GM12872 (cell line): ENCODE measurements around the gene SLC35E3.

ENCODE experiments used
- TF ChIP-seq, protein P1 (sequence below): IDR thresholded peaks from 3 replicates; pipeline ENCODE4 v1.5.1; 2011; ENCODE audit warnings: low read depth, mild to moderate bottlenecking, low read length, moderate library complexity; ENCODE audit not compliant: insufficient read depth

The SLC35E3 gene

DNA sequence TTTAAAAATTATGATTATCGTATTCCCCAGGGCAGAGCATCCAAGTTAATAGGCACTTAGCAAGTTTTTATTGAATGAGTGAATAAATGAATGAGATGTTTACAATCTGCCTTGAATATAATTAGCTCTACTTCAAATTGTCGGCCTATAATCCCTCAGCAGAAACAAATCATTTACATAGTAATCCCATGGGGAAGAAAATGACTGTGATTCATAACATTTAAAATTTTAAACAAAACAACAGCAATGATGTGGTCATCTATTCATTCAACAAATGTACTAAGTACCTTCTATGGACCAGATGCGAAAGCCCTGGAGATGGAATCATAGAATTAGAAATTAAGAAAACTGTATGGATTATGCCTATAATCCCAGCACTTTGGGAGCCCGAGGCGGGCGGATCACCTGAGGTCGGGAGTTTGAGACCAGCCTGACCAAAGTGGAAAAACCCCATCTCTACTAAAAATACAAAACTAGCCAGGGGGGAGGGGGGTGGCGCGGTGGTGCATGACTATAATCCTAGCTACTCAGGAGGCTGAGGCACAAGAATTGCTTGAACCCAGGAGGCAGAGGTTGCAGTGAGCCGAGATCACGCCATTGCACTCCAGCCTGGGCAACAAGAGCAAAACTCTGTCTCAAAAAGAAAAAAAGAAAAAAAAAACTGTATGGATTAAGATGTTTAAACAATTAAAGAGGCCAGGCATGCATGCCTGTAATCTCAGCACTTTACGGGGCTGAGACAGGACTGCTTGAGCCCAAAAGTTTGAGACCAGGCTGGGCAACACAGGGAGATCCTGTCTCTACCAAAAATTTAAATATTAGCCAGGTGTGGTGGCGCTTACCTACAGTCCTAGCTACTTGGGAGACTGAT, 44.3 kb downstream of the SLC35E3 start:
- TF ChIP-seq, protein P1, sequence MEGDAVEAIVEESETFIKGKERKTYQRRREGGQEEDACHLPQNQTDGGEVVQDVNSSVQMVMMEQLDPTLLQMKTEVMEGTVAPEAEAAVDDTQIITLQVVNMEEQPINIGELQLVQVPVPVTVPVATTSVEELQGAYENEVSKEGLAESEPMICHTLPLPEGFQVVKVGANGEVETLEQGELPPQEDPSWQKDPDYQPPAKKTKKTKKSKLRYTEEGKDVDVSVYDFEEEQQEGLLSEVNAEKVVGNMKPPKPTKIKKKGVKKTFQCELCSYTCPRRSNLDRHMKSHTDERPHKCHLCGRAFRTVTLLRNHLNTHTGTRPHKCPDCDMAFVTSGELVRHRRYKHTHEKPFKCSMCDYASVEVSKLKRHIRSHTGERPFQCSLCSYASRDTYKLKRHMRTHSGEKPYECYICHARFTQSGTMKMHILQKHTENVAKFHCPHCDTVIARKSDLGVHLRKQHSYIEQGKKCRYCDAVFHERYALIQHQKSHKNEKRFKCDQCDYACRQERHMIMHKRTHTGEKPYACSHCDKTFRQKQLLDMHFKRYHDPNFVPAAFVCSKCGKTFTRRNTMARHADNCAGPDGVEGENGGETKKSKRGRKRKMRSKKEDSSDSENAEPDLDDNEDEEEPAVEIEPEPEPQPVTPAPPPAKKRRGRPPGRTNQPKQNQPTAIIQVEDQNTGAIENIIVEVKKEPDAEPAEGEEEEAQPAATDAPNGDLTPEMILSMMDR, result no peak

DNA sequence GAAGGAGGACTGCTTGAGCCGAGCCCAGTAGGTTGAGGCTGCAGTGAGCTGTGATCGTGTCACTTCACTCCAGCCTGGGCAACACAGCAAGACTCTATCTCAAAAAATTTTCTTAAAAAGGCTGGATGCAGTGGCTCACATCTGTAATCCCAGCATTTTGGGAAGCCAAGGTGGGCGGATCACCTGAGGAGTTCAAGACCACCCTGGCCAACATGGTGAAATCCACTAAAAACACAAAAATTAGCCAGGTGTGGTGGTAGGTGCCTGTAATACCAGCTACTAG, 44.9 kb downstream of the SLC35E3 start:
- TF ChIP-seq, protein P1, result no peak

DNA sequence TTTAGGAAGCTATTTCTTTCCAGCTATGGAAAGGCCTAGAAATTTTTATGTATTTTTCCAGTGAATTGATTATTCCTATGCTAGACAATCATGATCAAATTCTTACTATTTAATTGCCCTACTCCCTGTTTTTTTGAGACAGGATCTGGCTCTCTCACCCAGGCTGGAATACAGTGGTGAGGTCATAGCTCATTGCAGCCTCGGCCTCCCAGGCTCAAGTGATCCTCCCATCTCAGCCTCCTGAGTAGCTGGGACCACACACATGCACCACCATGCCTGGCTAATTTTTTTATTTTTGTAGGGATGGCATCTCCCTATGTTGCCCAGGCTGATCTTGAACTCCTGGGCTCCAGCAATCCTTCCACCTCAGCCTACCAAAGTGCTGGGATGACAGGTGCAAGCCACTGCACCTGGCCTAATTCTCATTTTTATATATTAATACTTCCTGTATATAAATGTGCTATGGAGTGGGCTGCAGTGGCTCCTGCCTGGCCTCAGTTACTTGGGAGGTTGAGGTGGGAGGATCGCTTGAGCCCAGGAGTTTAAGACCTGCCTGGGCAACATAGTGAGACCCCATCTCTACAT, 46.0 kb downstream of the SLC35E3 start:
- TF ChIP-seq, protein P1, result no peak

DNA sequence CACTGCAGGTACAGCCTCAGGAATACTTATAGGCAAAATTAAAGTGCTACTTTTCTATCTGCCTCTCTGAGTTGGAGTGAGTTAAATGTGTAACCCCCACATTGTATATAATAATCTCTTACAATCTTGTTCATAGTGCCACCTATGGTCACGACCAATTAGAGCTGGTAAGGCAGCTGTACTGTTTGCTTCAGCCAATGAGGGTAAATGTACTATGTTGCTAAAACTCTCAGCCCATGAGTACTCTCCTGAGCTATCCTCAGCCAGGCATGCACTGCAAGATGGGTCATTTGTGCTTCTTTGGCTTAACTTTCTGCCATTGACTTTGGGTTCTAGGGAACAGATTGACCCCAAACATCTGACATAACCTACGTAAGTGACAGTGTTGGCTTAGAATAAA, 47.0 kb downstream of the SLC35E3 start:
- TF ChIP-seq, protein P1, result no peak

DNA sequence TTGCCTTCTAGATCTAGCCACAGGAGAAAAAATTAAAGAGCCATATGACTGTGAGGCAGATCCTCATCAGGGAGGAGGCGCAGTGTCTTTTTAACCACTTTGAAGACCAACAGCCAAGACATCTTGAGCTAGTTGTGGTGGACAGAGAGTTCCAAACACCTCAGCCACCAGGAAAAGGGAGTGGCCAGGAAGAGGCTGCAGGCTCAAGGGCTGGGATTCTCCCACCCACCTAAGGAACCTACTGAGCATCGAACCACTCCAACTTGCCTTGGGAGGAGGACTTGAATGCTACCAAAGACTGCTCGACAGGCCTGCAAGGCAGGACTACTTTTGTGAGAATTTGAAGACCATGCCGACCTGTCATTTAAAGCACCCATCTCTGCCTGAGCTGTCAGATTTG, 47.5 kb downstream of the SLC35E3 start:
- TF ChIP-seq, protein P1, result no peak

DNA sequence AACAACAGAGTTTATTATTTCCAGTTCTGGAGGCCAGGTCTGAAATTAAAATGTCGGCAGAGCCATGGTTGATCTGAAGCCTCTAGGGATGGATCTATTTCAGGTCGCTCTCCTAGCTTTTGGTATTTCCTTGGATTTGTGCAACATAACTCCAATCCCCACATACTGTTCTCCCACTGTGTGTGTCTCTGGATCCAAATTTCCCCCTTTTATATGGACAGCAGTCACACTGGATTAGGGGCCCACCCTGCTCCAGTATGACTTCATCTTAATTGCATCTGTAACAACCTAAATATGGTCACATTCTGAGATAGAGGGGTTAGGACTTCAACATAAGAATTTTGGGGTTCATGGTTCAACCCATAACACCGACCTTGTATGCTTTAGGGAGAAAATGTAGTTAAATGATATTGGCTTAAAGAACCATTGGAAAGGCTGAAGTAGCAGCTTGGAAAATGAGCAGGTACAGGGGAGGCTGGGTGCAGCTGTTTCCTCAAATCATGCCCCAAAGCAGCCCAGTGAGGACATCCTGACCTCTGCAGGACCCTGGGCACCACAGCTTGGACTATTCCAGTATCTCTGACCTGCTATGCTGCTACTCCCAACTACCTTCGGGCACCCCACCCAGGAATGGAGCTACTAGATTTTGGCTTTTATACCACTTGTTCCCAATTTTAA, 48.1 kb downstream of the SLC35E3 start:
- TF ChIP-seq, protein P1, result no peak

DNA sequence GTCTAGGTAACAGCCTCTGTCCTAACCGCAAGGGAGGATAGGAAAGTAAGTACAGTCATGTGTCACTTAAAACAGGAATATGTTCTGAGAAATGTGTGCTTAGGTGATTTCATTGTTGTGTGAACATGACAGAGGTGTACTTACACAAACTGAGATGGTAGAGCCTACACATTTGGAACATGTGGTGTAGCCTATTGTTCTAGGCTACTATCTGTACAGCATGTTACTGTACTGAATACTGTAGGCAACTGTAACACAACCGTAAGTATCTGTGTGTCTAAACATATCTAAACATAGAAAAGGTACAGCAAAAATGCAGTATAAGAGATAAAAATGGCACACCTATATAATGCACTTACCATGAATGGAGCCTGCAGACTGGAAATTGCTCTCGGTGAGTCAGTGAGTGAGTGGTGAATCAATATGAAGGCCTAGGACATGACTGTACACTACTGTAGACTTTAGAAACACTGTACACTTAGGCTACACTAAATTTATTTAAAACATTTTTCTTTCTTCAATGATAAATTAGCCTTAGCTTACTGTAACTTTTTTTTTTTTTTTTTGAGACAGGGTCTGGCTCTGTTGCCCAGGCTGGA, 48.8 kb downstream of the SLC35E3 start:
- TF ChIP-seq, protein P1, result no peak
